Suprapubic skin (tissue), 4 donors: ENCODE data around the gene MUC7.
"Not testable (repeated sequence)": the region's sequence is repeated elsewhere in the genome, so short reads cannot be mapped to it uniquely, and the experiment has no call there.

ENCODE experiments used
- POLR2A ChIP-seq, 2 donors: fragments of 450-650 bp; IDR thresholded peaks; one replicate each; pipeline ENCODE4 v1.6.1; 2017; ENCODE audit warnings: antibody characterized with exemption in 2 of 2, mild to moderate bottlenecking in 2 of 2, moderate library complexity in 2 of 2
- POLR2AphosphoS5 ChIP-seq, 3 donors: sonication (generic); formaldehyde crosslinking; IDR thresholded peaks; one replicate each; pipeline ENCODE4 v1.6.1; 2017; ENCODE audit warnings: antibody characterized with exemption in 3 of 3
- TF ChIP-seq, protein P1 (sequence below), 2 donors: fragments of 200-600 bp in 1 of 2; fragments of 450-650 bp in 1 of 2; sonication (generic) in 1 of 2; IDR thresholded peaks; one replicate each; pipeline ENCODE4 v1.5.1; 2016 to 2019; ENCODE audit warnings: antibody characterized with exemption in 2 of 2, mild to moderate bottlenecking in 1 of 2, moderate library complexity in 1 of 2

DNA sequence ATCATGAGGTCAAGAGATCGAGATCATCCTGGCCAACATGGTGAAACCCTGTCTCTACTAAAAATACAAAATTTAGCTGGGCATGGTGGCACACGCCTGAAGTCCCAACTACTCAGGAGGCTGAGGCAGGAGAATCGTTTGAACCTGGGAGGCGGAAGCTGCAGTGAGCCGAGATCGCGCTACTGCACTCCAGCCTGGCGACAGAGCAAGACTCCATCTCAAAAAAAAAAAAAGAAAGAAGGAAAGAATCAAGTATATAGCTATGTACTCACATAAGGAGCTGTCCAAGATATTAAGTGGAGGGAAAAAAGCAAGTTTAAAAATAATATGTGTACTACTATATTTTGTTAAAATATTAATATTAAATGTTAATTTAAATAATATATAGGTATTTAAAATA, 29.8 kb downstream of the MUC7 start:
- TF ChIP-seq, protein P1, sequence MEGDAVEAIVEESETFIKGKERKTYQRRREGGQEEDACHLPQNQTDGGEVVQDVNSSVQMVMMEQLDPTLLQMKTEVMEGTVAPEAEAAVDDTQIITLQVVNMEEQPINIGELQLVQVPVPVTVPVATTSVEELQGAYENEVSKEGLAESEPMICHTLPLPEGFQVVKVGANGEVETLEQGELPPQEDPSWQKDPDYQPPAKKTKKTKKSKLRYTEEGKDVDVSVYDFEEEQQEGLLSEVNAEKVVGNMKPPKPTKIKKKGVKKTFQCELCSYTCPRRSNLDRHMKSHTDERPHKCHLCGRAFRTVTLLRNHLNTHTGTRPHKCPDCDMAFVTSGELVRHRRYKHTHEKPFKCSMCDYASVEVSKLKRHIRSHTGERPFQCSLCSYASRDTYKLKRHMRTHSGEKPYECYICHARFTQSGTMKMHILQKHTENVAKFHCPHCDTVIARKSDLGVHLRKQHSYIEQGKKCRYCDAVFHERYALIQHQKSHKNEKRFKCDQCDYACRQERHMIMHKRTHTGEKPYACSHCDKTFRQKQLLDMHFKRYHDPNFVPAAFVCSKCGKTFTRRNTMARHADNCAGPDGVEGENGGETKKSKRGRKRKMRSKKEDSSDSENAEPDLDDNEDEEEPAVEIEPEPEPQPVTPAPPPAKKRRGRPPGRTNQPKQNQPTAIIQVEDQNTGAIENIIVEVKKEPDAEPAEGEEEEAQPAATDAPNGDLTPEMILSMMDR (IDR thresholded peaks at IDR 0.05), result not testable (repeated sequence)
- TF ChIP-seq POLR2A, POLR2AphosphoS5 (IDR thresholded peaks at IDR 0.05): not testable (repeated sequence)
